ENCODE data around the gene IL19. TPM values are rescaled to one million over a fixed set of nuclear protein-coding genes. Genes with fewer than 3 reads are reported as not detected.

Gene IL19
- total and polyA plus RNA-seq, 8 donors: 3.1 to 25.9 TPM; not detected in 6

DNA sequence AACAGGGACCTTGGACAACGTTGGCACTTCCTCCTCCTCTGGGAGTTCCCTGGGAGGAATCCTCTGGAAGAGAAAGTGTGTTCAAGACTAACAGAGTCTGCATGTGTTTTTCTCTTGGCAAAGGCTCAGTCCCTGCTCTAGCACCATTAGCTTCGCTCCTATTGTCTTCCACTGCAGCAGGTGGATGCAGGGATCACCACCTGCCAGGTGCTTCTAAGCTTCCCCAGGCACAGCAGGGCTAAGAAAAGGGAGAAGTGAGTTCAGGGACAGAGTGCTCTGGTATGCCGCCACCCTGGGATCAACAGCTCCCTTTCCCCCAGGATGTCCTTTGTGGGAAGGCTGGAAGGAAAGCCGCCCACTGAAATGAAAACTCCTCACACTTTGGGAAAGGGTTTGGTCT, 50.9 kb downstream of the IL19 start:
- H3K27ac ChIP-seq: no peak overlapping the region
- DNase-seq: no peak
- no peaks in the 10 kb centered on the region for H3K36me3 ChIP-seq
- 64 to 74% (median 72%) methylated on average over 4 of the region's 4 CpGs for WGBS, 5 donors
- intact Hi-C loops (cut with DNase I; ENCODE audit: low total_unique reads): no loop called here
- no peaks in the 10 kb centered on the region for H3K27me3 ChIP-seq
- H3K9me3 ChIP-seq: no peaks in the 10 kb centered on the region
- TF ChIP-seq EP300 (IDR thresholded peaks at IDR 0.05) (no peak), POLR2AphosphoS5 (IDR thresholded peaks at IDR 0.05) (no peak)
- TF ChIP-seq, protein P1, sequence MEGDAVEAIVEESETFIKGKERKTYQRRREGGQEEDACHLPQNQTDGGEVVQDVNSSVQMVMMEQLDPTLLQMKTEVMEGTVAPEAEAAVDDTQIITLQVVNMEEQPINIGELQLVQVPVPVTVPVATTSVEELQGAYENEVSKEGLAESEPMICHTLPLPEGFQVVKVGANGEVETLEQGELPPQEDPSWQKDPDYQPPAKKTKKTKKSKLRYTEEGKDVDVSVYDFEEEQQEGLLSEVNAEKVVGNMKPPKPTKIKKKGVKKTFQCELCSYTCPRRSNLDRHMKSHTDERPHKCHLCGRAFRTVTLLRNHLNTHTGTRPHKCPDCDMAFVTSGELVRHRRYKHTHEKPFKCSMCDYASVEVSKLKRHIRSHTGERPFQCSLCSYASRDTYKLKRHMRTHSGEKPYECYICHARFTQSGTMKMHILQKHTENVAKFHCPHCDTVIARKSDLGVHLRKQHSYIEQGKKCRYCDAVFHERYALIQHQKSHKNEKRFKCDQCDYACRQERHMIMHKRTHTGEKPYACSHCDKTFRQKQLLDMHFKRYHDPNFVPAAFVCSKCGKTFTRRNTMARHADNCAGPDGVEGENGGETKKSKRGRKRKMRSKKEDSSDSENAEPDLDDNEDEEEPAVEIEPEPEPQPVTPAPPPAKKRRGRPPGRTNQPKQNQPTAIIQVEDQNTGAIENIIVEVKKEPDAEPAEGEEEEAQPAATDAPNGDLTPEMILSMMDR (IDR thresholded peaks at IDR 0.05): no peak
- peaks cover 0 to 4% (median 0%) of the 10 kb centered on the region in 4 donors for H3K4me1 ChIP-seq
- H3K4me3 ChIP-seq: no peak overlapping the region

DNA sequence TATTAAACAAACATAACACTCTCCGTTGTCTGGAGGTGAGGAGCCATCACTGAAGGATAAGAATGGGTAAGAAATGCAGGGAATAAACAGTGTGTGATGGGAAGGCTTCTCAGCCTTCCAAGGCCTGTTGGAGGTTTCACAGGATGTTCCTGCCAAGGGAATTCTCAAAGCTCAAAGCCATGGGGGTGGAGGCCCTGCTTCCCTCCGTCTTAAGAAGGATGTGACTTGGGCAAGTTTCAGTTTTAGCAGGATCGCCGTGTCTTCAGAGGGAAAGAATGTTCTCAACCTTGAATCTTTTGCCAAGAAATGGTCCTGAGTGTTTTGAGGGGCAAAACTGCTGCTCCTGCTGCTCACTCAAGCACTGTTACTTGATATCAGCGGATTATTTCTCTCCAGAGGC, 53.2 kb downstream of the IL19 start:
- Histone ChIP-seq H3K27me3 (no peaks in the 10 kb centered on the region), H3K36me3 (no peaks in the 10 kb centered on the region), H3K4me3 (no peak overlapping the region), H3K27ac (no peak overlapping the region), H3K4me1 (no peaks in the 10 kb centered on the region), H3K9me3 (no peaks in the 10 kb centered on the region)
- intact Hi-C loops (cut with DNase I; ENCODE audit: low total_unique reads): no loop called here
- TF ChIP-seq POLR2AphosphoS5 (IDR thresholded peaks at IDR 0.05) (no peak), POLR2A (IDR thresholded peaks at IDR 0.05) (no peak), EP300 (IDR thresholded peaks at IDR 0.05) (no peak)
- TF ChIP-seq, protein P1 (IDR thresholded peaks at IDR 0.05): no peak
- peak in 1 of 2 donors; percentile 56 for DNase-seq
- WGBS, 5 donors: 62 to 87% (median 73%) methylated on average over 5 of the region's 5 CpGs

DNA sequence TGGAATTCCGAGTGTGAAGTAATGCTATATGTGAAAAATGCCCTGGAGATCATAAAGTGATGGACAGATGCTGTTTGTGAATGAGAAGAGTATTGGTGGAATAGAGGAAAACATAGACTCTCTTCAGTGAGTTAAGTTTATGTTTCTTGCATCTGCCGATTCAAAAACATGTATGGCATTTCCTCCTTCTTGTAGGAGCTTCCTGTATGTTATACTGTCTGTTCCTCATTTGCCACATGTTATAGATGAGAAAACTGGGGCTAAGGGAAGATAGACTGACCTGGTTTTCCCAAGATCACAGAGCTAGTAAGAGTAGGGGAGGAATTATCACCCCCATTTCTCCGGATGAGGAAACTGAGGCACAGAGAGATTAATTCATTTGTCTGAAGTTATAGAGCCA, 53.8 kb downstream of the IL19 start:
- H3K4me1 ChIP-seq: peaks cover 0 to 2% (median 0%) of the 10 kb centered on the region in 4 donors
- intact Hi-C loops (cut with DNase I; ENCODE audit: low total_unique reads): no loop called here
- H3K27me3 ChIP-seq: no peaks in the 10 kb centered on the region
- no peaks in the 10 kb centered on the region for H3K9me3 ChIP-seq
- TF ChIP-seq, protein P1 (IDR thresholded peaks at IDR 0.05): no peak
- no peak for TF ChIP-seq POLR2A (IDR thresholded peaks at IDR 0.05)
- no peak for TF ChIP-seq POLR2AphosphoS5 (IDR thresholded peaks at IDR 0.05)
- TF ChIP-seq EP300 (IDR thresholded peaks at IDR 0.05): no peak
- H3K36me3 ChIP-seq: no peaks in the 10 kb centered on the region
- DNase-seq: no peak
- WGBS, 5 donors: 64 to 80% (median 77%) methylated on average over 3 of the region's 3 CpGs
- H3K4me3 ChIP-seq: no peak overlapping the region
- no peak overlapping the region for H3K27ac ChIP-seq

DNA sequence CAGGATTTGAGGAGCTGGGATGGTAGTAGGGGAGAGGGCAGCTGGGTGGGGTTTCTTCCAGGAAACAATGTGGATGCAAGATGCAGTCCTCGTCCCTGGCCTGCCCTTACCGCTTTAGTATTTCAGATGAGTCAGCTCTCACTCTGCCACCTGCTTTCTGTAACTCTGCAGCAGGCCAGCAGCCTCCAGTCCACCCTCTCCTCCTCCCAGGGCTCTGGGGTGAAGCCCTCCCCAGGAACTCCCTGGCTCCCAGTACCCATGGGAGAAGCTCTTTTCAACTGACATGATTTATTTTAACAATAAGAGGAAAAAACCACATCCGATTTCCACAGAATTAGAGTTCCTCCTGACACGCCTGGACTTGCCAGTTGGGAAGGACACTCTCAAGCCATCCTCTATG, 55.8 kb downstream of the IL19 start:
- WGBS, 5 donors: 50 to 71% (median 56%) methylated on average over 4 of the region's 4 CpGs
- Histone ChIP-seq H3K9me3 (no peaks in the 10 kb centered on the region), H3K27me3 (no peaks in the 10 kb centered on the region), H3K4me1 (peaks cover 0 to 11% (median 0%) of the 10 kb centered on the region in 4 donors), H3K4me3 (no peak overlapping the region), H3K36me3 (no peaks in the 10 kb centered on the region), H3K27ac (no peak overlapping the region)
- TF ChIP-seq POLR2A (IDR thresholded peaks at IDR 0.05) (no peak), POLR2AphosphoS5 (IDR thresholded peaks at IDR 0.05) (no peak), EP300 (IDR thresholded peaks at IDR 0.05) (no peak)
- TF ChIP-seq, protein P1 (IDR thresholded peaks at IDR 0.05): no peak
- DNase-seq: no peak
- intact Hi-C loops (cut with DNase I; ENCODE audit: low total_unique reads): no loop called here

Measured in stomach (tissue), 9 donors.